Esophagus (tissue), 2 donors: ENCODE results near the gene RASGEF1B. TPM values are rescaled to one million over a fixed set of nuclear protein-coding genes. Genes with fewer than 3 reads are reported as not detected.

Source experiments
- H3K27ac ChIP-seq, 2 donors: one replicate each; pipeline ENCODE4 v1.5.1; 2013; ENCODE audit warnings: low read depth in 2 of 2, mild to moderate bottlenecking in 2 of 2, inconsistent platforms in 1 of 2, low read length in 1 of 2, moderate library complexity in 1 of 2
- H3K27me3 ChIP-seq, 2 donors: one replicate each; pipeline ENCODE4 v1.6.1; 2013; ENCODE audit warnings: low read length in 2 of 2, control low read depth in 1 of 2, mild to moderate bottlenecking in 1 of 2; ENCODE audit not compliant: insufficient read depth in 2 of 2, control insufficient read depth in 1 of 2
- H3K36me3 ChIP-seq, 2 donors: one replicate each; pipeline ENCODE4 v1.6.1; 2013; ENCODE audit warnings: low read length in 1 of 2; ENCODE audit not compliant: control insufficient read depth in 2 of 2, insufficient read depth in 2 of 2
- H3K4me1 ChIP-seq, 2 donors: one replicate each; pipeline ENCODE4 v1.6.1; 2013; ENCODE audit warnings: low read length in 1 of 2; ENCODE audit not compliant: control insufficient read depth in 2 of 2, insufficient read depth in 2 of 2
- H3K4me3 ChIP-seq, 2 donors: one replicate each; pipeline ENCODE4 v1.5.1; 2013; ENCODE audit warnings: low read length in 2 of 2, mild to moderate bottlenecking in 2 of 2, low read depth in 1 of 2, moderate library complexity in 1 of 2
- H3K9me3 ChIP-seq, 2 donors: one replicate each; pipeline ENCODE4 v1.6.1; 2013; ENCODE audit warnings: mild to moderate bottlenecking in 2 of 2, low read depth in 1 of 2, low read length in 1 of 2, moderate library complexity in 1 of 2; ENCODE audit not compliant: control insufficient read depth in 2 of 2, insufficient read depth in 1 of 2
- WGBS, 2 donors: extraction: QIAGEN DNeasy Blood & Tissue Kit; methylation state at CpG; one replicate each; pipeline ENCODE4 v1.1.7; 2013; 5-methylcytosine and 5-hydroxymethylcytosine counted together
- polyA plus RNA-seq, 2 donors: library from polyadenylated mRNA; stranded (reverse); fragments of 200-250 nt; gene quantifications; one replicate each; pipeline ENCODE4 v1.2.3, GENCODE V29; 2013
- donor health status: healthy with polysubstance abuse.
- donor health status: Bipolar disorder and iron deficiency.

Gene RASGEF1B
- polyA plus RNA-seq, 2 donors = 7.4 to 22.1 TPM

- peak overlapping the region; percentile 65 to 68 for H3K4me3 ChIP-seq
- H3K27ac ChIP-seq = peak overlapping the region; percentile 93 to 96
- H3K36me3 ChIP-seq = no peaks in the 10 kb centered on the region
- peaks cover 2 to 5% of the 10 kb centered on the region in 2 donors for H3K4me1 ChIP-seq
- no peaks in the 10 kb centered on the region for H3K9me3 ChIP-seq
- WGBS, 2 donors = 25 to 28% methylated on average over 7 of the region's 7 CpGs
- H3K27me3 ChIP-seq = no peaks in the 10 kb centered on the region
Observed at GRCh38 chr4:81469781-81470455, 1.8 kb downstream of the RASGEF1B start.

- H3K27ac ChIP-seq = no peak overlapping the region
Observed at GRCh38 chr4:81468678-81469077, 3.0 kb downstream of the RASGEF1B start.

GRCh38 chr4:81467672-81467964 is 4.1 kb downstream of the RASGEF1B start:
- Histone ChIP-seq H3K4me1 (no peaks in the 10 kb centered on the region), H3K9me3 (no peaks in the 10 kb centered on the region), H3K4me3 (no peak overlapping the region), H3K27ac (no peak overlapping the region), H3K27me3 (no peaks in the 10 kb centered on the region), H3K36me3 (no peaks in the 10 kb centered on the region)
- 18 to 24% methylated on average over 1 of the region's 1 CpG for WGBS, 2 donors

More at GRCh38 chr4:81468678-81469077, 3.0 kb downstream of the RASGEF1B start:
- Histone ChIP-seq H3K27me3 (no peaks in the 10 kb centered on the region), H3K4me3 (peak overlapping the region in 1 of 2 donors; percentile 65), H3K4me1 (peaks cover 2 to 5% of the 10 kb centered on the region in 2 donors), H3K9me3 (no peaks in the 10 kb centered on the region), H3K36me3 (no peaks in the 10 kb centered on the region)
- 53 to 61% methylated on average over 2 of the region's 2 CpGs for WGBS, 2 donors

GRCh38 chr4:81466841-81467671 is 4.7 kb downstream of the RASGEF1B start:
- H3K27me3 ChIP-seq = no peaks in the 10 kb centered on the region
- no peak overlapping the region for H3K4me3 ChIP-seq
- no peaks in the 10 kb centered on the region for H3K36me3 ChIP-seq
- no peaks in the 10 kb centered on the region for H3K9me3 ChIP-seq
- no peak overlapping the region for H3K27ac ChIP-seq
- no peaks in the 10 kb centered on the region for H3K4me1 ChIP-seq
- 32 to 34% methylated on average over 5 of the region's 5 CpGs for WGBS, 2 donors

- Histone ChIP-seq H3K4me3 (peak overlapping the region in 1 of 2 donors; percentile 11), H3K4me1 (no peaks in the 10 kb centered on the region), H3K9me3 (no peaks in the 10 kb centered on the region), H3K27me3 (no peaks in the 10 kb centered on the region), H3K27ac (no peak overlapping the region), H3K36me3 (no peaks in the 10 kb centered on the region)
- WGBS, 2 donors = 52 to 59% methylated on average over 8 of the region's 8 CpGs
Observed at GRCh38 chr4:81465406-81466340, 6.0 kb downstream of the RASGEF1B start.

- H3K27ac ChIP-seq = no peak overlapping the region
- peaks cover 0 to 4% of the 10 kb centered on the region in 2 donors for H3K36me3 ChIP-seq
- no peaks in the 10 kb centered on the region for H3K27me3 ChIP-seq
- WGBS, 2 donors = 80 to 90% methylated on average over 3 of the region's 3 CpGs
- no peaks in the 10 kb centered on the region for H3K9me3 ChIP-seq
- H3K4me3 ChIP-seq = no peak overlapping the region
- no peaks in the 10 kb centered on the region for H3K4me1 ChIP-seq
Observed at GRCh38 chr4:81460834-81461233, 10.9 kb downstream of the RASGEF1B start.

- no peak overlapping the region for H3K27ac ChIP-seq
- no peaks in the 10 kb centered on the region for H3K9me3 ChIP-seq
- H3K27me3 ChIP-seq = no peaks in the 10 kb centered on the region
- H3K36me3 ChIP-seq = peaks cover 0 to 4% of the 10 kb centered on the region in 2 donors
- WGBS, 2 donors = 63% methylated on average over 5 of the region's 5 CpGs
- no peak overlapping the region for H3K4me3 ChIP-seq
- peaks cover 0 to 2% of the 10 kb centered on the region in 2 donors for H3K4me1 ChIP-seq
Observed at GRCh38 chr4:81460191-81460701, 11.5 kb downstream of the RASGEF1B start.

- WGBS, 2 donors = 87 to 91% methylated on average over 2 of the region's 2 CpGs
- Histone ChIP-seq H3K4me3 (no peak overlapping the region), H3K4me1 (peaks cover 0 to 3% of the 10 kb centered on the region in 2 donors), H3K27ac (no peak overlapping the region), H3K36me3 (peaks cover 0 to 4% of the 10 kb centered on the region in 2 donors), H3K27me3 (no peaks in the 10 kb centered on the region), H3K9me3 (no peaks in the 10 kb centered on the region)
Observed at GRCh38 chr4:81459228-81459627, 12.5 kb downstream of the RASGEF1B start.

GRCh38 chr4:81457921-81458520 is 13.7 kb downstream of the RASGEF1B start:
- H3K9me3 ChIP-seq = no peaks in the 10 kb centered on the region
- H3K4me1 ChIP-seq = peaks cover 2 to 3% of the 10 kb centered on the region in 2 donors
- WGBS, 2 donors = 96% methylated on average over 2 of the region's 2 CpGs
- no peaks in the 10 kb centered on the region for H3K27me3 ChIP-seq
- no peak overlapping the region for H3K27ac ChIP-seq
- peaks cover 0 to 4% of the 10 kb centered on the region in 2 donors for H3K36me3 ChIP-seq
- no peak overlapping the region for H3K4me3 ChIP-seq
